SKM-1 (cell line): ENCODE results near the gene LAMC3.
A peak's percentile ranks its signal among the peaks of the same experiment; 100 is the strongest.
"Not testable (repeated sequence)": the region's sequence is repeated elsewhere in the genome, so short reads cannot be mapped to it uniquely, and the experiment has no call there.

Experiments used
- DNase-seq: peaks from one replicate; lab custom pipeline; 2025; ENCODE audit not compliant: unreplicated experiment; lab: John Stamatoyannopoulos, UW

Gene LAMC3

GRCh38 chr9:131114084-131114535, 105.1 kb downstream of the LAMC3 start:
- DNase-seq = no peak

GRCh38 chr9:131115360-131115742, 106.4 kb downstream of the LAMC3 start:
- DNase-seq = not testable (repeated sequence)

- no peak for DNase-seq
These were observed 107.5 kb downstream of the LAMC3 start for GRCh38 chr9:131116281-131117120.

- no peak for DNase-seq
These were observed 108.3 kb downstream of the LAMC3 start for GRCh38 chr9:131117121-131117761.

GRCh38 chr9:131117762-131118145, 108.8 kb downstream of the LAMC3 start:
- no peak for DNase-seq

GRCh38 chr9:131119600-131119999, 110.6 kb downstream of the LAMC3 start:
- no peak for DNase-seq

- DNase-seq = no peak
These were observed 111.8 kb downstream of the LAMC3 start for GRCh38 chr9:131120620-131121228.

GRCh38 chr9:131121346-131121745, 112.4 kb downstream of the LAMC3 start:
- DNase-seq = no peak

- no peak for DNase-seq
These were observed 113.2 kb downstream of the LAMC3 start for GRCh38 chr9:131122158-131122557.

GRCh38 chr9:131125038-131125287, 116.0 kb downstream of the LAMC3 start:
- no peak for DNase-seq

- peak; percentile 93 for DNase-seq
These were observed 116.5 kb downstream of the LAMC3 start, which contains the start of gene NUP214 for GRCh38 chr9:131125288-131126058. Gene NUP214 (plus strand): TSS chr9:131125586. CDS start chr9:131125705, 119 bp downstream.

GRCh38 chr9:131126059-131126426, 117.1 kb downstream of the LAMC3 start:
- no peak for DNase-seq

- DNase-seq = no peak
These were observed 120.2 kb downstream of the LAMC3 start for GRCh38 chr9:131129183-131129582.

- DNase-seq = no peak
These were observed 129.7 kb downstream of the LAMC3 start for GRCh38 chr9:131138676-131139075.

GRCh38 chr9:131140112-131140511, 131.1 kb downstream of the LAMC3 start:
- DNase-seq = no peak

- no peak for DNase-seq
These were observed 131.6 kb downstream of the LAMC3 start for GRCh38 chr9:131140550-131140949.

- no peak for DNase-seq
These were observed 133.2 kb downstream of the LAMC3 start for GRCh38 chr9:131142160-131142559.
